Progenitor cell of endocrine pancreas (in vitro differentiated cells): Measurements from ENCODE around the gene AP2A1. TPM values are rescaled to one million over a fixed set of nuclear protein-coding genes. Genes with fewer than 3 reads are reported as not detected.
"Not testable (repeated sequence)": the region's sequence is repeated elsewhere in the genome, so short reads cannot be mapped to it uniquely, and the experiment has no call there.

Experiments
- DNase-seq: peaks from one replicate; pipeline ENCODE4 v3.0.0; 2021; ENCODE audit warnings: low spot score; ENCODE audit not compliant: unreplicated experiment
- H3K27ac Mint-ChIP-seq: 2 replicates; pipeline ENCODE4 v1.8.0; 2021; ENCODE audit warnings: mild to moderate bottlenecking, moderate library complexity, mixed read lengths
- H3K27me3 Mint-ChIP-seq: 2 replicates; pipeline ENCODE4 v1.8.0; 2021; ENCODE audit warnings: mixed read lengths
- H3K36me3 Mint-ChIP-seq: 2 replicates; pipeline ENCODE4 v1.8.0; 2022; ENCODE audit warnings: mixed read lengths; ENCODE audit not compliant: insufficient read depth
- H3K4me1 Mint-ChIP-seq: 2 replicates; pipeline ENCODE4 v1.8.0; 2021; ENCODE audit warnings: low read depth, mixed read lengths
- H3K4me3 Mint-ChIP-seq: 2 replicates; pipeline ENCODE4 v1.8.0; 2021; ENCODE audit warnings: low read depth, mild to moderate bottlenecking, moderate library complexity, mixed read lengths
- H3K9me3 Mint-ChIP-seq: 2 replicates; pipeline ENCODE4 v1.8.0; 2021; ENCODE audit warnings: low read depth, mixed read lengths
- long read RNA-seq: library from polyadenylated mRNA; unstranded; transcript quantifications from one replicate; pipeline ENCODE4 v2.0.0, GENCODE V29; 2020
- total RNA-seq: library from RNA; stranded (reverse); gene quantifications from 2 replicates; pipeline ENCODE4 v1.2.1, GENCODE V29; 2021
- TF ChIP-seq, protein P1 (sequence below): fragments of 200-600 bp; sonication (generic); IDR thresholded peaks from one replicate; pipeline ENCODE4 v1.5.0; 2021; ENCODE audit warnings: antibody characterized with exemption, mild to moderate bottlenecking; ENCODE audit not compliant: unreplicated experiment

AP2A1 gene
- total RNA-seq: 76.0 and 76.3 TPM in 2 replicates
- long read RNA-seq, partial matches to known transcripts: 1 of 1 reads
- long read RNA-seq, other reads (novel, unspliced or antisense): 0 of 1 reads

GRCh38 chr19:49766930-49767299 lies at the start of gene AP2A1:
AP2A1 (plus strand) TSS chr19:49767001; CDS start chr19:49767134, 133 bp downstream.
- peaks cover 15% of the 10 kb centered on the region for H3K4me1 Mint-ChIP-seq
- peak within 1 kb of the TSS; percentile 91 for H3K4me3 Mint-ChIP-seq
- H3K27me3 Mint-ChIP-seq: no peaks in the 10 kb centered on the region
- peak within 1 kb of the TSS; percentile 99 for H3K27ac Mint-ChIP-seq
- TF ChIP-seq, protein P1, sequence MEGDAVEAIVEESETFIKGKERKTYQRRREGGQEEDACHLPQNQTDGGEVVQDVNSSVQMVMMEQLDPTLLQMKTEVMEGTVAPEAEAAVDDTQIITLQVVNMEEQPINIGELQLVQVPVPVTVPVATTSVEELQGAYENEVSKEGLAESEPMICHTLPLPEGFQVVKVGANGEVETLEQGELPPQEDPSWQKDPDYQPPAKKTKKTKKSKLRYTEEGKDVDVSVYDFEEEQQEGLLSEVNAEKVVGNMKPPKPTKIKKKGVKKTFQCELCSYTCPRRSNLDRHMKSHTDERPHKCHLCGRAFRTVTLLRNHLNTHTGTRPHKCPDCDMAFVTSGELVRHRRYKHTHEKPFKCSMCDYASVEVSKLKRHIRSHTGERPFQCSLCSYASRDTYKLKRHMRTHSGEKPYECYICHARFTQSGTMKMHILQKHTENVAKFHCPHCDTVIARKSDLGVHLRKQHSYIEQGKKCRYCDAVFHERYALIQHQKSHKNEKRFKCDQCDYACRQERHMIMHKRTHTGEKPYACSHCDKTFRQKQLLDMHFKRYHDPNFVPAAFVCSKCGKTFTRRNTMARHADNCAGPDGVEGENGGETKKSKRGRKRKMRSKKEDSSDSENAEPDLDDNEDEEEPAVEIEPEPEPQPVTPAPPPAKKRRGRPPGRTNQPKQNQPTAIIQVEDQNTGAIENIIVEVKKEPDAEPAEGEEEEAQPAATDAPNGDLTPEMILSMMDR: no peak
- no peak for DNase-seq
- no peaks in the 10 kb centered on the region for H3K36me3 Mint-ChIP-seq
- H3K9me3 Mint-ChIP-seq: no peaks in the 10 kb centered on the region

- no peaks in the 10 kb centered on the region for H3K4me1 Mint-ChIP-seq
- H3K27ac Mint-ChIP-seq: no peak overlapping the region
- H3K9me3 Mint-ChIP-seq: peaks cover 3% of the 10 kb centered on the region
- no peaks in the 10 kb centered on the region for H3K27me3 Mint-ChIP-seq
- H3K4me3 Mint-ChIP-seq: no peak overlapping the region
- no peak for DNase-seq
- TF ChIP-seq, protein P1: no peak
- H3K36me3 Mint-ChIP-seq: peaks cover 2% of the 10 kb centered on the region
These were observed 48.3 kb upstream of the AP2A1 start for GRCh38 chr19:49718511-49718910.

DNA sequence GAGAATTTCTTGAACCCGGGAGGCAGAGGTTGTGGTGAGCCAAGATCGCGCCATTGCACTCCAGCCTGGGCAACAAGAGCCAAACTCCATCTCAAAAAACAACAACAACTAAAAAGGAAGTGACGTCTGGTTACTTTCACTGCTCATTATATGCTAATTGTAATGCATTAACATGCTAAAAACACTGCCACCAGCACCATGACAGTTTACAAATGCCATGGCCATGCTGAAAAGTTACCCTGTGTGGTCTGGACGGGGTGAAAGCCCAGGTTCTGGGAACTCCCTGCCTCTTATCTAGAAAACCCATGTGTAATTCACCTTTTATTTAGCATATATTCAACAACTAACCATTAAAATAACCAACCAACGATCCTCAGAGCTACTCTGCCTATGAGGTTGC lies 47.8 kb upstream of the AP2A1 start:
- no peaks in the 10 kb centered on the region for H3K4me1 Mint-ChIP-seq
- no peaks in the 10 kb centered on the region for H3K27me3 Mint-ChIP-seq
- H3K36me3 Mint-ChIP-seq: peaks cover 2% of the 10 kb centered on the region
- no peak overlapping the region for H3K4me3 Mint-ChIP-seq
- TF ChIP-seq, protein P1: no peak
- no peak overlapping the region for H3K27ac Mint-ChIP-seq
- no peak for DNase-seq
- peaks cover 3% of the 10 kb centered on the region for H3K9me3 Mint-ChIP-seq

DNA sequence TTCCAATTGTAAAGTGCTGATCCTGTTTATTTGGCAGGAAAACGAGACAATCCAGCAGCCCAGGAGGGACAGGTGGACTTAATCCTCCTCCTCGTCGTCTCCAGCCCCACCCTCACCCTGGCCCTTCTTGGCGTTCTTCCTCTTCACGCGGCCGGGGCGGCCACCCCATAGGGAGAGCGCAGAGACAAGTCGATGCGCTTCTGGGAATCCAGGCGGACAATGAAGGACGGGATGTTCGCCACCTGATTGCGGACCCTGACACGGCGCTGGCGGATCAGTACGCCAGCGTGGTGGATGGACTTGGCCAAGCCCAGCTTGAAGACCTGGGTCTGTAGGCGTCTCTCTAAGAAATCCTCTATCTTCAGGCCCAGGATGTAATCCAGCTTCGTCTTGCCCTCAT lies 47.4 kb upstream of the AP2A1 start:
- H3K27me3 Mint-ChIP-seq, H3K4me1 Mint-ChIP-seq, DNase-seq, H3K36me3 Mint-ChIP-seq, H3K27ac Mint-ChIP-seq, H3K4me3 Mint-ChIP-seq, H3K9me3 Mint-ChIP-seq: not testable (repeated sequence)

DNA sequence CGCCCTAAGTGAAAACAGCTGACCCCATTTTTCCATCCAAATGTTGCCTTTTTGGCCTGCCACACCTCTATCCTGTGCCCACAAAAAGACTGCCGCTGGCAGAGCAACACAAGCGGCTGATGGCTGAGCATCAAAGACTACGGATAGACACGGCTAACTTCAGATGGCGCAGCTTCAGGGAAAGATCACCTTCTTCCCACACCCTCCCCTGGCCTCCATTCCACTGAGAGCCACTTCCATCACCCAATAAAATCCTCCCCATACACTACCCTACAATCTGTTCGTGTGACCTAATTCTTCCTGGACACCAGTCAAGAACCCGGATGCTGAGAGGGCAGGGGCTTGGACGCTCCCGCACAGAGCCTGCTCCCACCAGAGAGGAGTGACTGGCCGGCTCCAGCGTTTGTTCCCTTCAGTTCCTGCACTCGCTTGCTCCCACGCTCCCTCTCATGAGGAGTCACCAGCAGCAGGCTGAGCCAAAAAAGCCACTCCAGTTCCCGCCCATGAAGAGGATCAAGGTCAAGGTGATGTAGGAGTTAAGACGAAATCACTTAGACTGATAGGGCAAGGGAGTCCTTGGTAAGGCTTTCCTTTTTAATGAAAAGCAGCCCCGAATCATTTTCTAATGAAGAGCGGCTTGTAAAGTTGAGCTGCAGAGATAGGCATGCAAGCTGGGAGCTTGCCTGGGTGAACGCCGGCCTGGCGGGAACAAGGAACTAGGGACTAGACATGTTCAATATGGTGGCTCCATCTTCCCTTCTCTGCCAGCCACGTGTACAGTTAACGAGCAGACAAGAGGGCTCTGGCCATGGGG lies 39.4 kb upstream of the AP2A1 start:
- no peak overlapping the region for H3K27ac Mint-ChIP-seq

More for the DNA sequence above, 39.4 kb upstream of the AP2A1 start:
- Mint-ChIP-seq H3K4me3 (no peak overlapping the region), H3K27me3 (peaks cover 8% of the 10 kb centered on the region), H3K4me1 (no peaks in the 10 kb centered on the region), H3K36me3 (no peaks in the 10 kb centered on the region), H3K9me3 (no peaks in the 10 kb centered on the region)
- TF ChIP-seq, protein P1: no peak
- DNase-seq: no peak
